HS-5 (cell line): ENCODE measurements around the gene NME1.
"Not testable (repeated sequence)": the region's sequence is repeated elsewhere in the genome, so short reads cannot be mapped to it uniquely, and the experiment has no call there.

ENCODE experiments used
- DNase-seq: peaks from one replicate; pipeline ENCODE4 v3.0.0-alpha.2; 2012; ENCODE audit warnings: low read depth

NME1 gene

GRCh38 chr17:51147650-51148049 lies 5.7 kb upstream of the NME1 start:
- DNase-seq, result no peak

- no peak for DNase-seq
Measured at GRCh38 chr17:51149163-51149562, 4.2 kb upstream of the NME1 start.

- DNase-seq, result no peak
Measured at GRCh38 chr17:51150932-51151331, 2.4 kb upstream of the NME1 start.

- DNase-seq, result no peak
Measured at GRCh38 chr17:51152766-51153209, 571 bp upstream of the NME1 start.

- DNase-seq, result no peak
Measured at GRCh38 chr17:51154176-51154575, 817 bp downstream of the NME1 start.

GRCh38 chr17:51155416-51155815 lies 2.1 kb downstream of the NME1 start:
- DNase-seq, result no peak

GRCh38 chr17:51159604-51160003 lies 6.2 kb downstream of the NME1 start:
- DNase-seq, result no peak

- no peak for DNase-seq
Measured at GRCh38 chr17:51161541-51161940, 8.2 kb downstream of the NME1 start.

- no peak for DNase-seq
Measured at GRCh38 chr17:51164911-51165679, 11.7 kb downstream of the NME1 start.

GRCh38 chr17:51165680-51166197 lies 12.4 kb downstream of the NME1 start:
- DNase-seq, result peak; percentile 13

GRCh38 chr17:51166198-51166986 lies 13.0 kb downstream of the NME1 start, which contains the start of gene NME2:
TSS of gene NME2 (plus strand) at chr17:51166411. CDS start at chr17:51166831, 420 bp downstream.
- DNase-seq, result peak; percentile 52

GRCh38 chr17:51166987-51167931 lies 13.9 kb downstream of the NME1 start:
- no peak for DNase-seq

GRCh38 chr17:51169340-51169739 lies 16.0 kb downstream of the NME1 start:
- DNase-seq, result no peak

- DNase-seq, result no peak
Measured at GRCh38 chr17:51170736-51171135, 17.4 kb downstream of the NME1 start.

- not testable (repeated sequence) for DNase-seq
Measured at GRCh38 chr17:51172030-51172429, 18.7 kb downstream of the NME1 start.

GRCh38 chr17:51180486-51180885 lies 27.1 kb downstream of the NME1 start:
- DNase-seq, result no peak

- DNase-seq, result no peak
Measured at GRCh38 chr17:51184124-51184523, 30.8 kb downstream of the NME1 start.

- no peak for DNase-seq
Measured at GRCh38 chr17:51185763-51186332, 32.5 kb downstream of the NME1 start.

- no peak for DNase-seq
Measured at GRCh38 chr17:51188271-51188833, 35.0 kb downstream of the NME1 start.

GRCh38 chr17:51189162-51189561 lies 35.8 kb downstream of the NME1 start:
- DNase-seq, result no peak

GRCh38 chr17:51189628-51190027 lies 36.3 kb downstream of the NME1 start:
- no peak for DNase-seq
